Transverse colon (tissue), 4 donors: ENCODE results near the gene NUP37.
"Not testable (repeated sequence)": the region's sequence is repeated elsewhere in the genome, so short reads cannot be mapped to it uniquely, and the experiment has no call there.

ENCODE experiments used
- EP300 ChIP-seq: sonication (generic); formaldehyde crosslinking; IDR thresholded peaks from one replicate; pipeline ENCODE4 v1.6.1; 2017; ENCODE audit warnings: antibody characterized with exemption, low read depth
- POLR2A ChIP-seq: fragments of 450-650 bp; IDR thresholded peaks from one replicate; pipeline ENCODE4 v1.6.1; 2016; ENCODE audit warnings: antibody characterized with exemption, mild to moderate bottlenecking, moderate library complexity
- POLR2AphosphoS5 ChIP-seq, 3 donors: sonication (generic); formaldehyde crosslinking; IDR thresholded peaks; one replicate each; pipeline ENCODE4 v1.6.1; 2016; ENCODE audit warnings: antibody characterized with exemption in 3 of 3
- TF ChIP-seq, protein P1 (sequence below), 5 experiments: fragments of 200-600 bp in 3 of 5; fragments of 450-650 bp in 2 of 5; sonication (generic) in 3 of 5; IDR thresholded peaks; 1 replicate in 2 of 5; 2 replicates in 3 of 5; pipeline ENCODE4 v1.5.1; 2016 to 2017; ENCODE audit warnings: antibody characterized with exemption in 5 of 5, inconsistent platforms in 3 of 5, mild to moderate bottlenecking in 2 of 5, moderate library complexity in 1 of 5

DNA sequence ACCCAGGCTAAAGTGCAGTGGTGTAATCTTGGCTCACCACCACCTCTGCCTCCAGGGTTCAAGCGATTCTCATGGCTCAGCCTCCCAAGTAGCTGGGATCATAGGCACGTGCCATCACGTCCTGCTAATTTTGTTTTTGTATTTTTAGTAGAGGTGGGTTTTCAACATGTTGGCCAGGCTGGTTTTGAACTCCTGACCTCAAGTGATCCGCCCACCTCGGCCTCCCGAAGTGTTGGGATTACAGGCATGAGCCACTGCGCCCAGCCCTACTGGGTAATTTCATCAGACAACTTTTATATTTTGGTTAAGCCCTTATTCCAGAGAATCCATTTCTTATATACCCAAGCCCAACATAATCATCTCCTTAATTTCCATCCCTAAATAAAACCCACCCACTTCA, 47.8 kb downstream of the NUP37 start:
- TF ChIP-seq, protein P1, sequence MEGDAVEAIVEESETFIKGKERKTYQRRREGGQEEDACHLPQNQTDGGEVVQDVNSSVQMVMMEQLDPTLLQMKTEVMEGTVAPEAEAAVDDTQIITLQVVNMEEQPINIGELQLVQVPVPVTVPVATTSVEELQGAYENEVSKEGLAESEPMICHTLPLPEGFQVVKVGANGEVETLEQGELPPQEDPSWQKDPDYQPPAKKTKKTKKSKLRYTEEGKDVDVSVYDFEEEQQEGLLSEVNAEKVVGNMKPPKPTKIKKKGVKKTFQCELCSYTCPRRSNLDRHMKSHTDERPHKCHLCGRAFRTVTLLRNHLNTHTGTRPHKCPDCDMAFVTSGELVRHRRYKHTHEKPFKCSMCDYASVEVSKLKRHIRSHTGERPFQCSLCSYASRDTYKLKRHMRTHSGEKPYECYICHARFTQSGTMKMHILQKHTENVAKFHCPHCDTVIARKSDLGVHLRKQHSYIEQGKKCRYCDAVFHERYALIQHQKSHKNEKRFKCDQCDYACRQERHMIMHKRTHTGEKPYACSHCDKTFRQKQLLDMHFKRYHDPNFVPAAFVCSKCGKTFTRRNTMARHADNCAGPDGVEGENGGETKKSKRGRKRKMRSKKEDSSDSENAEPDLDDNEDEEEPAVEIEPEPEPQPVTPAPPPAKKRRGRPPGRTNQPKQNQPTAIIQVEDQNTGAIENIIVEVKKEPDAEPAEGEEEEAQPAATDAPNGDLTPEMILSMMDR (IDR thresholded peaks at IDR 0.05): not testable (repeated sequence)
- TF ChIP-seq POLR2AphosphoS5 (IDR thresholded peaks at IDR 0.05); EP300; POLR2A: not testable (repeated sequence)
